Smooth muscle cell (in vitro differentiated cells): ENCODE results near the gene CELSR3. TPM values are rescaled to one million over a fixed set of nuclear protein-coding genes. Genes with fewer than 3 reads are reported as not detected.

Source experiments
- DNase-seq: peaks from one replicate; lab custom pipeline; 2025; ENCODE audit not compliant: unreplicated experiment; lab: John Stamatoyannopoulos, UW
- H2AFZ ChIP-seq: fragments of 200-600 bp; sonication (generic); 2 replicates; pipeline ENCODE4 v1.6.0; 2016; ENCODE audit warnings: antibody characterized with exemption, low read depth, mild to moderate bottlenecking
- H3F3A ChIP-seq: fragments of 200-600 bp; sonication (generic); 2 replicates; pipeline ENCODE4 v1.6.0; 2017; ENCODE audit warnings: antibody characterized with exemption, low read depth
- H3K27ac ChIP-seq: fragments of 200-600 bp; sonication (generic); 2 replicates; pipeline ENCODE4 v1.5.1; 2016; ENCODE audit warnings: low read depth, mild to moderate bottlenecking
- H3K27me3 ChIP-seq: fragments of 200-600 bp; sonication (generic); 2 replicates; pipeline ENCODE4 v1.6.1; 2016; ENCODE audit warnings: low read depth, mild to moderate bottlenecking
- H3K36me3 ChIP-seq: fragments of 200-600 bp; sonication (generic); 2 replicates; pipeline ENCODE4 v1.5.1; 2016; ENCODE audit warnings: low read depth
- H3K4me1 ChIP-seq: fragments of 200-600 bp; sonication (generic); 2 replicates; pipeline ENCODE4 v1.5.1; 2016; ENCODE audit warnings: low read depth
- H3K4me2 ChIP-seq: fragments of 200-600 bp; sonication (generic); 2 replicates; pipeline ENCODE4 v1.6.0; 2016; ENCODE audit warnings: mild to moderate bottlenecking
- H3K4me3 ChIP-seq: fragments of 200-600 bp; sonication (generic); 2 replicates; pipeline ENCODE4 v1.5.1; 2016; ENCODE audit warnings: mild to moderate bottlenecking
- H3K79me2 ChIP-seq: fragments of 200-600 bp; sonication (generic); 2 replicates; pipeline ENCODE4 v1.6.0; 2016; ENCODE audit warnings: low read depth, mild to moderate bottlenecking
- H3K9ac ChIP-seq: fragments of 200-600 bp; sonication (generic); 2 replicates; pipeline ENCODE4 v1.6.0; 2016; ENCODE audit warnings: low read depth
- H3K9me3 ChIP-seq: fragments of 200-600 bp; sonication (generic); replicated peaks from 2 replicates; pipeline ENCODE4 v1.5.1; 2016; ENCODE audit warnings: low read depth
- H4K20me1 ChIP-seq: fragments of 200-600 bp; sonication (generic); 2 replicates; pipeline ENCODE4 v1.6.0; 2016; ENCODE audit warnings: low read depth
- WGBS: methylation state at CpG from one replicate; pipeline ENCODE4 v1.1.7; 2016; ENCODE audit warnings: low lambda C conversion rate; 5-methylcytosine and 5-hydroxymethylcytosine counted together
- polyA plus RNA-seq: library from polyadenylated mRNA; unstranded; fragments of >200 nt; fragmentation: Nextera tagmentation; extraction: Ambion mirVana; gene quantifications from 2 replicates; pipeline ENCODE4 v1.2.1, GENCODE V29; 2016
- total RNA-seq: library from RNA; depleted of rRNA; stranded (reverse); fragments of >200 nt; gene quantifications from 2 replicates; pipeline ENCODE4 v1.2.3, GENCODE V29; 2014
- TF ChIP-seq, protein P1 (sequence below): fragments of 200-600 bp; sonication (generic); IDR thresholded peaks from 2 replicates; pipeline ENCODE4 v1.5.1; 2017; ENCODE audit warnings: borderline replicate concordance, mild to moderate bottlenecking, antibody characterized with exemption; ENCODE audit not compliant: insufficient read depth, poor library complexity, severe bottlenecking

The CELSR3 gene
- 2.5 and 3.1 TPM in 2 replicates for total RNA-seq
- 1.5 and 2.4 TPM in 2 replicates for polyA plus RNA-seq

DNA sequence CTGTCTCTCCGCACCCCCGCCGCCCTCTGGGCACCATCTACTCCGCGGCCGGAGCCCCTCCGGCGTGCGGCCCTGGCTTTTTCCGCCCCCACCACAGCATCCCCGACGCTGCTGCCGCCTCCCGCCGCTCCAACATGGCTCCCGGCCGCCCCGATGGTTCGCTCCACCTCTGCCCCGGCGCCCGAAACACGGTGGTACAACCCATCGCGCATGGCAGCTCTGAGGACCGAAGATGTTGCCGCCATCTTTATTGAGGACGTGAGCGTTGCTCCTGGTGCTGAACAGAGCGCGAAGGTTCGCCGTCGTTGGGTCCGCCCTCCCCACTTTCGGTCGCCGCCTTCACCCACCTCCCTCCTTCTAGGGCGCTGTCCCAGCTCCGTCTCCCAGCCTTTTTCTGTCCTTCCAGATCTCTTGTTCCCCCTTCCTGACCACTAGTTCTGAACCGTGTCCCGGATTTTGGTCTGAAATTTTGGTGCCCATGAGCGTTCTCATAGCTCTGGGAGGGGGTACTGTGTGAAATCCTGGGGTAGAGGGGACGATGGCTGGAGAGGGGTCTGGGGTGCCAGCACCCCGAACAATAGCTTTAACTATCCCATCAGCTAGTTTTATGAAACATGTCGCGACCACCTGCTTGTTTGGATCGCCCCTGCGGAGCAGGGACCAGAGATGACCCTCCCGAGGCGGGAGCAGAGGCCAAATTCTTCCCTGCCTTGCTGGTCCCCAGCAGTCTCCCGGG, at the start of gene CELSR3:
Gene CELSR3 (minus strand): TSS at position 134 of the 736 bp plus-strand sequence. CDS start 252 bp downstream, outside the sequence.
- Histone ChIP-seq H3K4me1 (peaks cover 4% of the 10 kb centered on the region), H3K36me3 (no peaks in the 10 kb centered on the region), H3K4me3 (peak within 1 kb of the TSS; percentile 57), H4K20me1 (peaks cover 6% of the 10 kb centered on the region), H3F3A (peaks cover 7% of the 10 kb centered on the region), H3K9me3 (no peaks in the 10 kb centered on the region), H3K4me2 (peak within 1 kb of the TSS; percentile 87), H3K79me2 (no peaks in the 10 kb centered on the region), H3K9ac (peak within 1 kb of the TSS; percentile 87), H2AFZ (no peak within 1 kb of the TSS), H3K27ac (peak within 1 kb of the TSS; percentile 91), H3K27me3 (no peaks in the 10 kb centered on the region)
- whole genome bisulfite sequencing: 0% methylated on average over 32 of the region's 52 CpGs
- TF ChIP-seq, protein P1, sequence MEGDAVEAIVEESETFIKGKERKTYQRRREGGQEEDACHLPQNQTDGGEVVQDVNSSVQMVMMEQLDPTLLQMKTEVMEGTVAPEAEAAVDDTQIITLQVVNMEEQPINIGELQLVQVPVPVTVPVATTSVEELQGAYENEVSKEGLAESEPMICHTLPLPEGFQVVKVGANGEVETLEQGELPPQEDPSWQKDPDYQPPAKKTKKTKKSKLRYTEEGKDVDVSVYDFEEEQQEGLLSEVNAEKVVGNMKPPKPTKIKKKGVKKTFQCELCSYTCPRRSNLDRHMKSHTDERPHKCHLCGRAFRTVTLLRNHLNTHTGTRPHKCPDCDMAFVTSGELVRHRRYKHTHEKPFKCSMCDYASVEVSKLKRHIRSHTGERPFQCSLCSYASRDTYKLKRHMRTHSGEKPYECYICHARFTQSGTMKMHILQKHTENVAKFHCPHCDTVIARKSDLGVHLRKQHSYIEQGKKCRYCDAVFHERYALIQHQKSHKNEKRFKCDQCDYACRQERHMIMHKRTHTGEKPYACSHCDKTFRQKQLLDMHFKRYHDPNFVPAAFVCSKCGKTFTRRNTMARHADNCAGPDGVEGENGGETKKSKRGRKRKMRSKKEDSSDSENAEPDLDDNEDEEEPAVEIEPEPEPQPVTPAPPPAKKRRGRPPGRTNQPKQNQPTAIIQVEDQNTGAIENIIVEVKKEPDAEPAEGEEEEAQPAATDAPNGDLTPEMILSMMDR: no peak
- DNase-seq: peak; percentile 52

GRCh38 chr3:48711727-48712126, 49.0 kb upstream of the CELSR3 start:
- Histone ChIP-seq H3K4me2 (no peak overlapping the region), H3K79me2 (peaks cover 100% of the 10 kb centered on the region), H3F3A (peaks cover 7% of the 10 kb centered on the region), H3K4me3 (no peak overlapping the region), H2AFZ (no peak overlapping the region), H3K9ac (peak overlapping the region; percentile 17), H3K36me3 (peaks cover 6% of the 10 kb centered on the region), H3K27ac (peak overlapping the region; percentile 14), H3K4me1 (peaks cover 17% of the 10 kb centered on the region), H3K27me3 (no peaks in the 10 kb centered on the region), H4K20me1 (peaks cover 97% of the 10 kb centered on the region), H3K9me3 (no peaks in the 10 kb centered on the region)
- 87% methylated on average over 2 of the region's 2 CpGs for WGBS
- TF ChIP-seq, protein P1: no peak
- no peak for DNase-seq

- TF ChIP-seq, protein P1: no peak
- no peak for DNase-seq
- WGBS: 87% methylated on average over 7 of the region's 7 CpGs
- H3K27ac ChIP-seq: peak overlapping the region; percentile 43
- H3K36me3 ChIP-seq: peaks cover 6% of the 10 kb centered on the region
- H3F3A ChIP-seq: peaks cover 12% of the 10 kb centered on the region
- no peaks in the 10 kb centered on the region for H3K9me3 ChIP-seq
- peaks cover 100% of the 10 kb centered on the region for H4K20me1 ChIP-seq
- no peak overlapping the region for H3K9ac ChIP-seq
- H3K4me3 ChIP-seq: no peak overlapping the region
- no peaks in the 10 kb centered on the region for H3K4me1 ChIP-seq
- no peak overlapping the region for H2AFZ ChIP-seq
- H3K27me3 ChIP-seq: no peaks in the 10 kb centered on the region
- H3K4me2 ChIP-seq: peak overlapping the region; percentile 38
- H3K79me2 ChIP-seq: peaks cover 100% of the 10 kb centered on the region
These were observed 46.4 kb upstream of the CELSR3 start for GRCh38 chr3:48709051-48709461.
